Gastrocnemius medialis (tissue), 4 donors: Measurements from ENCODE around the gene BMI1. TPM values are rescaled to one million over a fixed set of nuclear protein-coding genes. Genes with fewer than 3 reads are reported as not detected.

Experiments used
- ATAC-seq, 2 donors: fragments of 150-250 bp; one replicate each; pipeline ENCODE4 v1.9.1; 2016
- DNase-seq, 2 donors: peaks; one replicate each; pipeline ENCODE4 v3.0.0-alpha.2; 2019
- H3K27ac ChIP-seq, 4 donors: fragments of 200-600 bp; sonication (generic); 1 replicate in 1 of 4; 2 replicates in 3 of 4; pipeline ENCODE4 v1.5.1; 2016 to 2018; ENCODE audit warnings: mild to moderate bottlenecking in 2 of 4, moderate library complexity in 1 of 4
- H3K27me3 ChIP-seq, 3 donors: fragments of 200-600 bp; sonication (generic) in 2 of 3; 1 replicate in 1 of 3; 2 replicates in 2 of 3; pipeline versions ENCODE4 v1.5.1 to v1.6.0; 2016 to 2019; ENCODE audit warnings: mild to moderate bottlenecking in 1 of 3, moderate library complexity in 1 of 3
- H3K36me3 ChIP-seq, 2 donors: fragments of 200-600 bp; sonication (generic) in 1 of 2; one replicate each; pipeline ENCODE4 v1.5.1; 2017 to 2018
- H3K4me1 ChIP-seq, 2 donors: fragments of 200-600 bp; sonication (generic) in 1 of 2; one replicate each; pipeline ENCODE4 v1.5.1; 2016 to 2017; ENCODE audit warnings: mild to moderate bottlenecking in 2 of 2
- H3K4me3 ChIP-seq, 4 donors: fragments of 200-600 bp; sonication (generic) in 3 of 4; 1 replicate in 1 of 4; 2 replicates in 3 of 4; pipeline ENCODE4 v1.5.1; 2016 to 2019; ENCODE audit warnings: mild to moderate bottlenecking in 2 of 4
- H3K9me3 ChIP-seq, 3 donors: fragments of 200-600 bp; sonication (generic) in 2 of 3; 1 replicate in 1 of 3; 2 replicates in 2 of 3; pipeline ENCODE4 v1.5.1; 2016 to 2019
- POLR2A ChIP-seq, 2 donors: fragments of 450-650 bp; IDR thresholded peaks; one replicate each; pipeline ENCODE4 v1.6.1; 2017; ENCODE audit warnings: antibody characterized with exemption in 2 of 2, mild to moderate bottlenecking in 2 of 2, moderate library complexity in 2 of 2
- in situ Hi-C, 4 donors: fragments of 200-750 bp; cut with MboI; loops; one replicate each; pipeline versions ENCODE4 v1.15.0 to v1.8.0; 2017; ENCODE audit warnings: low sequenced_read_pairs in 4 of 4
- intact Hi-C: fragments of 100-400 bp; cut with DNase I; formaldehyde crosslinking; loops from one replicate; pipeline ENCODE4 v1.15.1; 2023; ENCODE audit warnings: low total_unique reads
- total RNA-seq, 4 donors: library from RNA; depleted of rRNA; stranded (reverse); fragments of >200 nt; gene quantifications; one replicate each; pipeline versions ENCODE4 v1.1.0 to v1.2.3, GENCODE V29; 2016
- TF ChIP-seq, protein P1 (sequence below), 5 experiments: fragments of 450-650 bp in 3 of 5; fragments of 200-600 bp in 2 of 5; sonication (generic) in 2 of 5; IDR thresholded peaks in 4 of 5; conservative IDR thresholded peaks in 1 of 5; 1 replicate in 4 of 5; 2 replicates in 1 of 5; pipeline ENCODE4 v1.5.1; 2016 to 2019; ENCODE audit warnings: antibody characterized with exemption in 5 of 5, mild to moderate bottlenecking in 3 of 5, moderate library complexity in 3 of 5

BMI1 gene
- total RNA-seq, 4 donors from 2014 or later, result 22.4 to 68.4 (median 57.6) TPM

DNA sequence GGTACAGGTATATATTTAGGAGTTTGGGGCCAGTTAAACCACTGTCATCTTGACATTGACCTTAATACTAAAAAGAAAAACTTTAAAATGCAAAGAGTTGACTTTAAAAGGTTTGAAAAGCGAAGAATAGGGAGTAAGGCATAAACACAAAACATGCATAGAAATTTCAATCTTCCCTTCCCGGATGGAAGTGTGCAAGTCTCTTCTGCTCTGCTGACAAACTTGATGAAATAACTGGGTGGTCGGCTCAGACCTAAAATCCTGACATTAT, 21.0 kb downstream of the BMI1 start:
- in situ Hi-C loops (no loop called here), intact Hi-C loops (loop anchor here (2.0 to 5.0 kb wide), 3 partner anchors 25 to 110 kb away; partner anchors contain the start of gene COMMD3)
- ATAC-seq (no peak), DNase-seq (no peak)
- Histone ChIP-seq H3K27ac (no peak overlapping the region), H3K4me3 (peak overlapping the region in 1 of 4 donors; percentile 85), H3K9me3 (no peaks in the 10 kb centered on the region), H3K27me3 (peaks cover 83 to 90% (median 89%) of the 10 kb centered on the region in 3 donors), H3K36me3 (no peaks in the 10 kb centered on the region), H3K4me1 (peaks cover 4 to 15% of the 10 kb centered on the region in 2 donors)
- TF ChIP-seq, protein P1, sequence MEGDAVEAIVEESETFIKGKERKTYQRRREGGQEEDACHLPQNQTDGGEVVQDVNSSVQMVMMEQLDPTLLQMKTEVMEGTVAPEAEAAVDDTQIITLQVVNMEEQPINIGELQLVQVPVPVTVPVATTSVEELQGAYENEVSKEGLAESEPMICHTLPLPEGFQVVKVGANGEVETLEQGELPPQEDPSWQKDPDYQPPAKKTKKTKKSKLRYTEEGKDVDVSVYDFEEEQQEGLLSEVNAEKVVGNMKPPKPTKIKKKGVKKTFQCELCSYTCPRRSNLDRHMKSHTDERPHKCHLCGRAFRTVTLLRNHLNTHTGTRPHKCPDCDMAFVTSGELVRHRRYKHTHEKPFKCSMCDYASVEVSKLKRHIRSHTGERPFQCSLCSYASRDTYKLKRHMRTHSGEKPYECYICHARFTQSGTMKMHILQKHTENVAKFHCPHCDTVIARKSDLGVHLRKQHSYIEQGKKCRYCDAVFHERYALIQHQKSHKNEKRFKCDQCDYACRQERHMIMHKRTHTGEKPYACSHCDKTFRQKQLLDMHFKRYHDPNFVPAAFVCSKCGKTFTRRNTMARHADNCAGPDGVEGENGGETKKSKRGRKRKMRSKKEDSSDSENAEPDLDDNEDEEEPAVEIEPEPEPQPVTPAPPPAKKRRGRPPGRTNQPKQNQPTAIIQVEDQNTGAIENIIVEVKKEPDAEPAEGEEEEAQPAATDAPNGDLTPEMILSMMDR (IDR thresholded peaks at IDR 0.05 in 4 of 5, conservative IDR thresholded peaks at IDR 0.05 in 1 of 5), result no peak
- TF ChIP-seq POLR2A (IDR thresholded peaks at IDR 0.05), result no peak

DNA sequence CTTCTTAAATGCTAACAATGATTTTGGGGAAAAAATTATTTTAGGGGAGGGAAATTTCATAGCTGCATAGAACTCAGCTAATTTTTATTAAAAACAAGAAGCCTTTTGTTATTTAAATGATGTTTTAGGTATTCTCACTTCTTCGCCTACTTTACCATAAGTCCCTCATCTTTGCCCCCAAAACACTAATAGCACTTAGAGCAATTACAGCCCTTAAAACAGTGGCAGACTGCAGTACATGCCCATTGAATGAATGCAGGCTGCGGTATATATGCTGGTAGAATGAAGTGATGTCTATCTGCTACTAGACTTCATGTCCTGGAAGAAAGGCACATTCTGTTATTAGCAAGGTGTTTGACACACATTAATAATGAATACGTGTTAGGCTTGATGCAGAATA, 21.5 kb downstream of the BMI1 start:
- no peaks in the 10 kb centered on the region for H3K36me3 ChIP-seq
- DNase-seq, result no peak
- H3K4me3 ChIP-seq, result no peak overlapping the region
- no peaks in the 10 kb centered on the region for H3K9me3 ChIP-seq
- no peak overlapping the region for H3K27ac ChIP-seq
- in situ Hi-C loops, result no loop called here
- intact Hi-C loops, result loop anchor here (5.0 kb wide), 1 partner anchor 110 kb away; no protein-coding TSS in a partner anchor
- ATAC-seq, result no peak
- no peak for TF ChIP-seq POLR2A (IDR thresholded peaks at IDR 0.05)
- TF ChIP-seq, protein P1 (IDR thresholded peaks at IDR 0.05 in 4 of 5, conservative IDR thresholded peaks at IDR 0.05 in 1 of 5), result no peak
- H3K27me3 ChIP-seq, result peaks cover 78 to 86% (median 84%) of the 10 kb centered on the region in 3 donors
- H3K4me1 ChIP-seq, result peaks cover 4 to 15% of the 10 kb centered on the region in 2 donors

- in situ Hi-C loops (no loop called here), intact Hi-C loops (loop anchor here (5.0 kb wide), 1 partner anchor 111 kb away; no protein-coding TSS in a partner anchor)
- ATAC-seq (no peak), DNase-seq (no peak)
- TF ChIP-seq, protein P1 (IDR thresholded peaks at IDR 0.05 in 4 of 5, conservative IDR thresholded peaks at IDR 0.05 in 1 of 5), result no peak
- no peak for TF ChIP-seq POLR2A (IDR thresholded peaks at IDR 0.05)
- H3K36me3 ChIP-seq, result no peaks in the 10 kb centered on the region
- H3K27ac ChIP-seq, result no peak overlapping the region
- no peaks in the 10 kb centered on the region for H3K9me3 ChIP-seq
- H3K4me1 ChIP-seq, result peaks cover 4 to 15% of the 10 kb centered on the region in 2 donors
- no peak overlapping the region for H3K4me3 ChIP-seq
- peaks cover 65 to 72% (median 71%) of the 10 kb centered on the region in 3 donors for H3K27me3 ChIP-seq
These were observed 22.8 kb downstream of the BMI1 start for GRCh38 chr10:22343731-22344130.

GRCh38 chr10:22344249-22344648, 23.4 kb downstream of the BMI1 start:
- Histone ChIP-seq H3K36me3 (no peaks in the 10 kb centered on the region), H3K4me1 (peaks cover 4 to 15% of the 10 kb centered on the region in 2 donors), H3K27ac (no peak overlapping the region), H3K9me3 (no peaks in the 10 kb centered on the region), H3K27me3 (peaks cover 60 to 67% (median 66%) of the 10 kb centered on the region in 3 donors), H3K4me3 (no peak overlapping the region)
- ATAC-seq, result no peak
- intact Hi-C loops, result loop anchor here (5.0 kb wide), 1 partner anchor 112 kb away; no protein-coding TSS in a partner anchor
- in situ Hi-C loops, result no loop called here
- no peak for DNase-seq
- no peak for TF ChIP-seq POLR2A (IDR thresholded peaks at IDR 0.05)
- TF ChIP-seq, protein P1 (IDR thresholded peaks at IDR 0.05 in 4 of 5, conservative IDR thresholded peaks at IDR 0.05 in 1 of 5), result no peak
